Measurements from ENCODE around the gene DHRS13. TPM values are rescaled to one million over a fixed set of nuclear protein-coding genes. Genes with fewer than 3 reads are reported as not detected.

Gene DHRS13
- polyA plus RNA-seq, 1 donor (not counting 4 experiments of a cell fraction or from before 2014, with no cell fraction given) = 3.4 TPM

DNA sequence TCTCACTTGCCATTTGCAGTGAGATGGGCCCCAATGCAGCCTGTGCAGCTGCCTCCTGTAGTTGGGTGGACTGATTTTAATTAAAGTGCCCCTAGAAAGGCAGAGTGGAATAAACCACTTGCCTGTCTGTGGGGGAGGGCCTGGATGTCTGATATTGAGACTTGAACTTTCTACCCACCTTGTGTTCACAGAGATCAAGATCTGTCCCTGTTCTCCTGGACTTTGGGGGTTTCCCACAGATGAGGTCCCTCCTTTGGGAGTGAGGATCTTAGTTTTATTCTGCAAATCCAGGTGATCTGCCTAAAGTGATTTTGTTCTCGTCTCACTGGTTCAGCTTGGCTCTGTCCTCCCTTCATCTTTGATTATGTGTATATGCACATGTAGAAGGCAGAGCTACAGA lies 7.7 kb upstream of the DHRS13 start:
- dilution Hi-C loops (cut with MboI; ENCODE audit: extremely low pct_ligation_motif_present, low sequenced_read_pairs) = no loop called here
- no peak overlapping the region for H2AFZ ChIP-seq (ENCODE audit: control insufficient read depth, low read length)
- no peaks in the 10 kb centered on the region for H3K9me1 ChIP-seq (ENCODE audit: control insufficient read depth, extremely low read depth, insufficient read depth, low read length)
- H3K4me2 ChIP-seq (ENCODE audit: control insufficient read depth, extremely low read depth, insufficient read depth, low read depth, low read length) = no peak overlapping the region
- no peaks in the 10 kb centered on the region for H3K79me2 ChIP-seq (ENCODE audit: control insufficient read depth, insufficient read depth, low read length)
- peaks cover 14% of the 10 kb centered on the region for H3K4me1 ChIP-seq (ENCODE audit: control insufficient read depth, extremely low read depth, insufficient read depth, low read length)
- H3K27me3 ChIP-seq (ENCODE audit: control insufficient read depth, extremely low read depth, insufficient read depth, low read length) = no peaks in the 10 kb centered on the region
- no peak overlapping the region for H3K27ac ChIP-seq (ENCODE audit: control insufficient read depth, insufficient read depth, low read length)
- H3K9me3 ChIP-seq (ENCODE audit: control insufficient read depth, low read depth, low read length) = peaks cover 6% of the 10 kb centered on the region
- no peaks in the 10 kb centered on the region for H4K20me1 ChIP-seq (ENCODE audit: control insufficient read depth, extremely low read depth, insufficient read depth, low read length)
- FAIRE-seq = no peak
- H3K9ac ChIP-seq (ENCODE audit: control insufficient read depth, extremely low read depth, insufficient read depth, low read length) = no peak overlapping the region
- TF ChIP-seq EZH2 (IDR thresholded peaks at IDR 0.05; ENCODE audit: low read length) = no peak
- TF ChIP-seq CTCF (optimal IDR thresholded peaks at IDR 0.05 in 1 of 3, IDR thresholded peaks at IDR 0.05 in 1 of 3, conservative IDR thresholded peaks at IDR 0.05 in 1 of 3; ENCODE audit: extremely low read depth in 1 of 3, insufficient read depth in 2 of 3, low read length in 3 of 3) = no peak
- no peak for DNase-seq (ENCODE audit: low read depth, low spot score)
- peaks cover 56 to 65% of the 10 kb centered on the region in 2 experiments for H3K36me3 ChIP-seq (ENCODE audit: control insufficient read depth in 2 of 2, extremely low read depth in 1 of 2, insufficient read depth in 2 of 2, low read length in 2 of 2)
- no peak overlapping the region for H3K4me3 ChIP-seq (ENCODE audit: control insufficient read depth in 2 of 3, extremely low read depth in 1 of 3, insufficient read depth in 2 of 3, low read depth in 1 of 3, low read length in 3 of 3)

GRCh38 chr17:28908640-28909167 lies 5.8 kb upstream of the DHRS13 start:
- H3K9ac ChIP-seq (ENCODE audit: control insufficient read depth, extremely low read depth, insufficient read depth, low read length) = no peak overlapping the region
- no peak for DNase-seq (ENCODE audit: low read depth, low spot score)
- H4K20me1 ChIP-seq (ENCODE audit: control insufficient read depth, extremely low read depth, insufficient read depth, low read length) = no peaks in the 10 kb centered on the region
- no peaks in the 10 kb centered on the region for H3K27me3 ChIP-seq (ENCODE audit: control insufficient read depth, extremely low read depth, insufficient read depth, low read length)
- H3K27ac ChIP-seq (ENCODE audit: control insufficient read depth, insufficient read depth, low read length) = no peak overlapping the region
- dilution Hi-C loops (cut with MboI; ENCODE audit: extremely low pct_ligation_motif_present, low sequenced_read_pairs) = no loop called here
- H3K9me1 ChIP-seq (ENCODE audit: control insufficient read depth, extremely low read depth, insufficient read depth, low read length) = no peaks in the 10 kb centered on the region
- no peaks in the 10 kb centered on the region for H3K9me3 ChIP-seq (ENCODE audit: control insufficient read depth, low read depth, low read length)
- peaks cover 25% of the 10 kb centered on the region for H3K4me1 ChIP-seq (ENCODE audit: control insufficient read depth, extremely low read depth, insufficient read depth, low read length)
- no peaks in the 10 kb centered on the region for H3K79me2 ChIP-seq (ENCODE audit: control insufficient read depth, insufficient read depth, low read length)
- FAIRE-seq = peak; percentile 81
- no peak overlapping the region for H3K4me2 ChIP-seq (ENCODE audit: control insufficient read depth, extremely low read depth, insufficient read depth, low read depth, low read length)
- no peak overlapping the region for H3K4me3 ChIP-seq (ENCODE audit: control insufficient read depth in 2 of 3, extremely low read depth in 1 of 3, insufficient read depth in 2 of 3, low read depth in 1 of 3, low read length in 3 of 3)
- TF ChIP-seq EZH2 (IDR thresholded peaks at IDR 0.05; ENCODE audit: low read length) (no peak), CTCF (optimal IDR thresholded peaks at IDR 0.05 in 1 of 3, IDR thresholded peaks at IDR 0.05 in 1 of 3, conservative IDR thresholded peaks at IDR 0.05 in 1 of 3; ENCODE audit: extremely low read depth in 1 of 3, insufficient read depth in 2 of 3, low read length in 3 of 3) (no peak)
- peaks cover 48 to 54% of the 10 kb centered on the region in 2 experiments for H3K36me3 ChIP-seq (ENCODE audit: control insufficient read depth in 2 of 2, extremely low read depth in 1 of 2, insufficient read depth in 2 of 2, low read length in 2 of 2)
- H2AFZ ChIP-seq (ENCODE audit: control insufficient read depth, low read length) = no peak overlapping the region

All from keratinocyte (primary cell).